Loucy (cell line): ENCODE measurements around the gene A1CF.

Experiments
- EZH2phosphoT487 ChIP-seq: fragments of 200-600 bp; IDR thresholded peaks from 2 replicates; pipeline ENCODE4 v1.6.1; 2018; ENCODE audit warnings: antibody characterized with exemption, mild to moderate bottlenecking, moderate library complexity, borderline replicate concordance
- TF ChIP-seq, protein P1 (sequence below): fragments of 200-600 bp; sonication (generic); conservative IDR thresholded peaks from 2 replicates; pipeline ENCODE4 v1.5.1; 2014; ENCODE audit warnings: mild to moderate bottlenecking, antibody characterized with exemption, low read length

DNA sequence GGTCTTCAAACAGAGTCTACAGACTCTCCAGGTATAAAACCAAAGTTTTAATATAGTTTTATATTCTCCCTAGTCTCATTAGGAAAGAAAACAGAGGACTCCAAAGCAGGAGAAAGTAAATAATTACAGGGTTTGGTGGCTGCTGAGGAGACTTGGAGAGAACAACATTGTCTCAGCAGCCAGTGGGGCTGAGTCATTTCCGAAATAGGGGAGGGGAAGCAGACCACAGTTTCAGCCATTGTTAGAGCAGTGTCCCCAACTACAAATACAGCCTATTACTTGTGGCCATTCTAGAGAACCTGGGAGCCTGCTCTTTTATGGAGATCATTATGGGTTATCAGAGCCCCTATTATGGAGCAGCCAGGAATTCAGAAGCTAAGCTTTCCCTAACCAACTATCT lies 44.2 kb upstream of the A1CF start:
- TF ChIP-seq, protein P1, sequence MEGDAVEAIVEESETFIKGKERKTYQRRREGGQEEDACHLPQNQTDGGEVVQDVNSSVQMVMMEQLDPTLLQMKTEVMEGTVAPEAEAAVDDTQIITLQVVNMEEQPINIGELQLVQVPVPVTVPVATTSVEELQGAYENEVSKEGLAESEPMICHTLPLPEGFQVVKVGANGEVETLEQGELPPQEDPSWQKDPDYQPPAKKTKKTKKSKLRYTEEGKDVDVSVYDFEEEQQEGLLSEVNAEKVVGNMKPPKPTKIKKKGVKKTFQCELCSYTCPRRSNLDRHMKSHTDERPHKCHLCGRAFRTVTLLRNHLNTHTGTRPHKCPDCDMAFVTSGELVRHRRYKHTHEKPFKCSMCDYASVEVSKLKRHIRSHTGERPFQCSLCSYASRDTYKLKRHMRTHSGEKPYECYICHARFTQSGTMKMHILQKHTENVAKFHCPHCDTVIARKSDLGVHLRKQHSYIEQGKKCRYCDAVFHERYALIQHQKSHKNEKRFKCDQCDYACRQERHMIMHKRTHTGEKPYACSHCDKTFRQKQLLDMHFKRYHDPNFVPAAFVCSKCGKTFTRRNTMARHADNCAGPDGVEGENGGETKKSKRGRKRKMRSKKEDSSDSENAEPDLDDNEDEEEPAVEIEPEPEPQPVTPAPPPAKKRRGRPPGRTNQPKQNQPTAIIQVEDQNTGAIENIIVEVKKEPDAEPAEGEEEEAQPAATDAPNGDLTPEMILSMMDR = no peak
- no peak for TF ChIP-seq EZH2phosphoT487
